Nephron progenitor cell (in vitro differentiated cells): Measurements from ENCODE around the gene IPCEF1.

ENCODE experiments used
- DNase-seq: peaks from one replicate; pipeline ENCODE4 v3.0.0; 2021
- H3K27ac Mint-ChIP-seq: 2 replicates; pipeline ENCODE4 v1.8.0; 2021; ENCODE audit warnings: mild to moderate bottlenecking, moderate library complexity, mixed read lengths
- H3K27me3 Mint-ChIP-seq: 2 replicates; pipeline ENCODE4 v1.8.0; 2021; ENCODE audit warnings: mild to moderate bottlenecking, low read depth, mixed read lengths; ENCODE audit not compliant: poor library complexity
- H3K36me3 Mint-ChIP-seq: 2 replicates; pipeline ENCODE4 v1.8.0; 2021; ENCODE audit warnings: low read depth, mixed read lengths
- H3K4me1 Mint-ChIP-seq: 2 replicates; pipeline ENCODE4 v1.8.0; 2021; ENCODE audit warnings: mixed read lengths
- H3K4me3 Mint-ChIP-seq: 2 replicates; pipeline ENCODE4 v1.8.0; 2021; ENCODE audit warnings: mild to moderate bottlenecking, moderate library complexity, mixed read lengths
- H3K9me3 Mint-ChIP-seq: 2 replicates; pipeline ENCODE4 v1.8.0; 2021; ENCODE audit warnings: mild to moderate bottlenecking, moderate library complexity, mixed read lengths
- TF ChIP-seq, protein P1 (sequence below): fragments of 200-600 bp; sonication (generic); IDR thresholded peaks from 2 replicates; pipeline ENCODE4 v1.5.0; 2021; ENCODE audit warnings: antibody characterized with exemption

Gene IPCEF1

DNA sequence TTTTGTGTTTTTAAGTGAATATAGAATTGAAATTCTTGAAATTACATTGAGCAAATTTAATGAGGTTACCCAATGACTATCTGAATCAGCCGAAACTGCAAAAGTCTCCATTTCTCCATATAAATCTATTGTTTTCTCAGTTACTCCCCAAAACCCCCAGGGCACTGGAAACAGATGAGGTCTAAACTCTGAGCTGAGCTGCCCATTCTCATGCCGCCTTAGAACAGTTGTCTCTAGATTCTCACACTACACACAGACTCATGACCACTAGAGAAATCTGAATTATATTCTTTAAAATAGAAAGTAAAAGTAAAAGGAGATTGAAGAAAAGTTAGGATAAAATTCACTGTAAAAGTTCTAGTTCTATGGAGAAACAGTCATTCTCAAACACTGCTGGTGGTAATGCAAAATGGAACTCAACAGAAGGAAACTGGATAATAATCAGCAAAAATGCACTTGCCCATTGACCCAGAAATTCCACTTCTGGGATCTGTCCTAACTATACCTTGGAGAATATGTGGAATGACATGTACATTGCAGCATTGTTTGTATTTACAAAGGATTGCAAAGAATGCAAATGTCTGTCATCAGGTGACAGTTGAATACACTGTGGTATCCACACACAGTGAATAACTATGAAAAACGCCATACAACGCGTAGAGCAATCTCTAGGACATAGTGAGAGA lies 125.5 kb downstream of the IPCEF1 start:
- H3K27me3 Mint-ChIP-seq, result peaks cover 2% of the 10 kb centered on the region
- no peaks in the 10 kb centered on the region for H3K36me3 Mint-ChIP-seq
- peaks cover 32% of the 10 kb centered on the region for H3K4me1 Mint-ChIP-seq
- no peaks in the 10 kb centered on the region for H3K9me3 Mint-ChIP-seq
- DNase-seq, result no peak
- TF ChIP-seq, protein P1, sequence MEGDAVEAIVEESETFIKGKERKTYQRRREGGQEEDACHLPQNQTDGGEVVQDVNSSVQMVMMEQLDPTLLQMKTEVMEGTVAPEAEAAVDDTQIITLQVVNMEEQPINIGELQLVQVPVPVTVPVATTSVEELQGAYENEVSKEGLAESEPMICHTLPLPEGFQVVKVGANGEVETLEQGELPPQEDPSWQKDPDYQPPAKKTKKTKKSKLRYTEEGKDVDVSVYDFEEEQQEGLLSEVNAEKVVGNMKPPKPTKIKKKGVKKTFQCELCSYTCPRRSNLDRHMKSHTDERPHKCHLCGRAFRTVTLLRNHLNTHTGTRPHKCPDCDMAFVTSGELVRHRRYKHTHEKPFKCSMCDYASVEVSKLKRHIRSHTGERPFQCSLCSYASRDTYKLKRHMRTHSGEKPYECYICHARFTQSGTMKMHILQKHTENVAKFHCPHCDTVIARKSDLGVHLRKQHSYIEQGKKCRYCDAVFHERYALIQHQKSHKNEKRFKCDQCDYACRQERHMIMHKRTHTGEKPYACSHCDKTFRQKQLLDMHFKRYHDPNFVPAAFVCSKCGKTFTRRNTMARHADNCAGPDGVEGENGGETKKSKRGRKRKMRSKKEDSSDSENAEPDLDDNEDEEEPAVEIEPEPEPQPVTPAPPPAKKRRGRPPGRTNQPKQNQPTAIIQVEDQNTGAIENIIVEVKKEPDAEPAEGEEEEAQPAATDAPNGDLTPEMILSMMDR, result no peak
- H3K4me3 Mint-ChIP-seq, result no peak overlapping the region
- H3K27ac Mint-ChIP-seq, result no peak overlapping the region

DNA sequence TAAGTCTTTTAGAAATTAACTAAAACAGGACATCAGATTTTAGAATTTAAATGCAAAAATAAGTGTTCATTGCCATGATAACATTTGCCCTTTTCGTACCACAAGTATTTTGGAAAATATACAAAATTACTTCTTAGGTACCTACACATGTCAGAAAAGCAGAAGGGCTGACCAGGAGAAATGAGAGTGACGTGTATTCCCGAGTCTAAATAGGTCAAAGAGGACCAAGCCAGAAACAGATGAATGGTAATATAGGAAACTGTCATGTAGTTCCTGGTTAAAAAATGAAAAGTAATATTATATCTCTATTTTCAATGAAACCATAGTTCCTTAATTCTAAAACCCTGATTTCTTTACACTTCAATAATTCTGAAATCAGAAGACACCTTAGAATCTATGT lies 126.2 kb downstream of the IPCEF1 start:
- no peak overlapping the region for H3K4me3 Mint-ChIP-seq
- DNase-seq, result no peak
- peaks cover 2% of the 10 kb centered on the region for H3K27me3 Mint-ChIP-seq
- TF ChIP-seq, protein P1, result no peak
- H3K36me3 Mint-ChIP-seq, result no peaks in the 10 kb centered on the region
- H3K27ac Mint-ChIP-seq, result no peak overlapping the region
- no peaks in the 10 kb centered on the region for H3K9me3 Mint-ChIP-seq
- peaks cover 30% of the 10 kb centered on the region for H3K4me1 Mint-ChIP-seq

DNA sequence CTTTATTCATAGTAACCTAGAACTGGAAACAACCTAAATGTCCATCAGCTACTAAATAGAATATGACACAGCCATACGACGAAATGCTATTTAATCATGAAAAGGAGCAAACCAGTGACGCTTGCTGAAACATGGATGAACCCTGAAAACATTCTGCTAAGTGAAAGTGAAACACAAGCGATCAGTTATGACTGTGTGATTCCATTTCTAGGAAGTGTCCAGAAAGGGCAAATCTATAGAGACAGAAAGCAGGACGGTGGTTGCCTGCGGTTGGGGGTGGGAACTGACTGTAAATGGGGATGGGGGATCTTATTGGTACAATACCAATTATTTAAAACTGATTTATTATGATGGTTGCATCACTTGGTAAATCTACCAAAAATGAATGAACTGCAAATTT lies 126.8 kb downstream of the IPCEF1 start:
- H3K27ac Mint-ChIP-seq, result no peak overlapping the region
- peaks cover 28% of the 10 kb centered on the region for H3K4me1 Mint-ChIP-seq
- H3K36me3 Mint-ChIP-seq, result no peaks in the 10 kb centered on the region
- DNase-seq, result no peak
- H3K9me3 Mint-ChIP-seq, result no peaks in the 10 kb centered on the region
- no peak overlapping the region for H3K4me3 Mint-ChIP-seq
- peaks cover 2% of the 10 kb centered on the region for H3K27me3 Mint-ChIP-seq
- TF ChIP-seq, protein P1, result no peak

DNA sequence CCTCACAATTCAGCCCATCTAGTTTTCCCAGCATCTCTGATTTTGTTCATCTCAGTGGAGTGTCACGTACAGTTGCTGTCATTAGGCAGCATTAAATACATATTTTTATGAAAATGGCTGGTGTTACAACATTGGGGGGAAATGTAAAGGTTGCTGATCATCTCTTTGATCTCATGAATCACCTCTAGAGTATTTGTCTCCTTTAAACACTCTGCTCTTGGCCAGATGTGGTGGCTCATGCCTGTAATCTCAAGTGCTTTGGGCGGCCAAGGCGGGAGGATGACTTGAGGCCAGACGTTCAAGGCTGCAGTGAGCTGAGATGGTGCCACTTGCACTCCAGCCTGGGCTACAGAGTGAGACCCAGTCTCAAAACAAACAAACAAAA lies 128.1 kb downstream of the IPCEF1 start:
- H3K36me3 Mint-ChIP-seq, result no peaks in the 10 kb centered on the region
- H3K4me1 Mint-ChIP-seq, result peaks cover 15% of the 10 kb centered on the region
- TF ChIP-seq, protein P1, result no peak
- peaks cover 2% of the 10 kb centered on the region for H3K27me3 Mint-ChIP-seq
- H3K27ac Mint-ChIP-seq, result no peak overlapping the region
- no peak overlapping the region for H3K4me3 Mint-ChIP-seq
- DNase-seq, result no peak
- no peaks in the 10 kb centered on the region for H3K9me3 Mint-ChIP-seq

DNA sequence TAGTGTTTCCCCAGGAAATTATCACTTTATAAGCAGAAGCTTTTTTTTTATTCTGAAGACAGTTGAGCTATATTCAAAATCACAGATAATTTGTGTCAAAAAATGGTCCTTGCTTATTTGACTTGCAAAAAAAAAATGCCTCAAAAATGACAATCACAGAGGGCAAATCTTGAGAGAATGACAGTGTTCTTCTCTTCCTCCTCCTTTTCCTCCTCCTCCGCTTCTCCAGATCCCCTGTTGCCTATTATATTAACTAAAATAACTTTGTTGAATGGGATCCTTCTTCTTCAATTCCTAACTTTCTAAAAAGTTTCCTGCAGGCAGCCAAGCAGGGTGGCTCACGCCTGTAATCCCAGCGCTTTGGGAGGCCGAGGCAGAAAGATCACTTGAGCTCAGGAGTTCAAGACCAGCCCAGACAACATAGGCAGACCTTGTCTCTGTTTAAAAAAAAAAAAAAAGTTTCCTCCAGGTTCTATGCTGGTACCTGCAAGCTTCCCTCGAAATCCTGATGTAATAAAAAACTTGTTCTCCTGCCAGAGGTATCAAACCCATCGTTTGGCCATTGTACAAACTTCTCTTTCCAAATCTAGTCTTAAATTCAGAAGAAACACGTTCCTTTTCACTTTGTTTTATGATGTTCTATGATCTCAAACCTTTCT lies 128.6 kb downstream of the IPCEF1 start:
- H3K36me3 Mint-ChIP-seq, result no peaks in the 10 kb centered on the region
- H3K9me3 Mint-ChIP-seq, result no peaks in the 10 kb centered on the region
- TF ChIP-seq, protein P1, result no peak
- H3K4me1 Mint-ChIP-seq, result peaks cover 11% of the 10 kb centered on the region
- no peak overlapping the region for H3K4me3 Mint-ChIP-seq
- H3K27me3 Mint-ChIP-seq, result peaks cover 2% of the 10 kb centered on the region
- no peak for DNase-seq
- peak overlapping the region; percentile 41 for H3K27ac Mint-ChIP-seq

DNA sequence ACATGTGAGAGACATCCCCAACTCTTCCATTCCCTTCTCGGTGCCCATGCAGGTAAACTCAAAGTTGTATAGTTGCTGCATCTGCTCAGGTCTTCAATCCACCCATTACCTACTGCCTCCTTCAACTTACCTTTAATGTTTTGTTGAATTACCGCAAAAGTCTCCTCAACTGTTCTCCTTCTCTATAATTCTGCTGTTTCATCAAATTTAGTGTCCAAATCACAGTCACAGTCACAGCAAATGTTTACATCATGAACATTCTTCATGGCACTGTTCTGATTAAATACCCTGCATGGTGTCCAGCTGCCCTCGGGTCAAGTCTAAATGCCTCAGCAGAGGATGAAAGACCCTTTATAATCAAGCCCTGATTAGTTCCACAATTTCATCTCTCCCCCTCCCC lies 130.1 kb downstream of the IPCEF1 start:
- no peaks in the 10 kb centered on the region for H3K9me3 Mint-ChIP-seq
- no peak for DNase-seq
- TF ChIP-seq, protein P1, result no peak
- no peaks in the 10 kb centered on the region for H3K36me3 Mint-ChIP-seq
- H3K27me3 Mint-ChIP-seq, result peaks cover 2% of the 10 kb centered on the region
- H3K4me1 Mint-ChIP-seq, result peaks cover 17% of the 10 kb centered on the region
- H3K4me3 Mint-ChIP-seq, result no peak overlapping the region
- no peak overlapping the region for H3K27ac Mint-ChIP-seq
